ENCODE data around the gene GNA12.
"Not testable (repeated sequence)": the region's sequence is repeated elsewhere in the genome, so short reads cannot be mapped to it uniquely, and the experiment has no call there.

GRCh38 chr7:2693420-2694121 lies 150.5 kb downstream of the GNA12 start:
- not testable (repeated sequence) for TF ChIP-seq CTCF (IDR thresholded peaks at IDR 0.05; ENCODE audit: insufficient read depth, low read length); POLR2AphosphoS5 (IDR thresholded peaks at IDR 0.05; ENCODE audit: low read depth); REST (IDR thresholded peaks at IDR 0.05; ENCODE audit: insufficient replicate concordance, low read depth); GABPA (IDR thresholded peaks at IDR 0.05; ENCODE audit: low read depth)

Data from HL-60 (cell line).